Suppressor macrophage treated with lipopolysaccharide for 4 hours (primary cell): ENCODE results near the gene ALG1L2.
"Not testable (repeated sequence)": the region's sequence is repeated elsewhere in the genome, so short reads cannot be mapped to it uniquely, and the experiment has no call there.

Source experiments
- DNase-seq: peaks from one replicate; pipeline ENCODE4 v3.0.0-alpha.2; 2020

ALG1L2 gene

DNA sequence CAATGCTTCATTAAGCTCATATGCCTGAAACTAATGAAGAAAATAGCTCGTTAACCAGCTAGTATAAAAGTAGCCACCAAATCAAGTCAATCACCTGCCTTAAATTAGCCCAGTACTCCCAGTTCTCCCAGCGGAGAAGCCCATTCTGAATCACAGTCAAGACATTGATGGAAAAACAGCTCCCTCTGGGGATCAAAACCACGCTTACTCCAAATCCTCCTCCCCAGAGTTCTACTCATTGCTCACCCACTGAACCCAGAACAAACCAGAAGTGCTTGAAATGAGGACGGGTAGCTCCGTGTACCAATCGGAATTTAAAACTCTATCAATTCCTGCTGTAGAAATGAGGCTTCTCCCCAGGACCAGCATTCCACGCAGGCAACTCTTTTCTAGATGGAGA is 54.7 kb downstream of the ALG1L2 start:
- not testable (repeated sequence) for DNase-seq

DNA sequence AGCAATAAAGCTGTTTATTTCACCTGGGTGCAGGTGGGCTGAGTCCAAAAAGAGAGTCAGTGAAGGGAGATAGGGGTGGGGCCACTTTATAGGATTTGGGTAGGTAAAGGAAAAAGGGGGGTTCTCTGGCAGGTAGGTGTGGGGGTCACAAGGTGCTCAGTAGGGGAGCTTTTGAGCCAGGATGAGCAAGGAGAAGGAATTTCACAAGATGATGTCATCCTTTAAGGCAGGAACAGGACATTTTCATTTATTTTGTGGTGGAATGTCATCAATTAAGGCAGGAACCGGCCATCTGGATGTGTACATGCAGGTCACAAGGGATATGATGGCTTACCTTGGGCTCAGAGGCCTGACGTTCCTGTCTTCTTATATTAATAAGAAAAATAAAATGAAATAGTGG is 56.1 kb downstream of the ALG1L2 start:
- DNase-seq = not testable (repeated sequence)

DNA sequence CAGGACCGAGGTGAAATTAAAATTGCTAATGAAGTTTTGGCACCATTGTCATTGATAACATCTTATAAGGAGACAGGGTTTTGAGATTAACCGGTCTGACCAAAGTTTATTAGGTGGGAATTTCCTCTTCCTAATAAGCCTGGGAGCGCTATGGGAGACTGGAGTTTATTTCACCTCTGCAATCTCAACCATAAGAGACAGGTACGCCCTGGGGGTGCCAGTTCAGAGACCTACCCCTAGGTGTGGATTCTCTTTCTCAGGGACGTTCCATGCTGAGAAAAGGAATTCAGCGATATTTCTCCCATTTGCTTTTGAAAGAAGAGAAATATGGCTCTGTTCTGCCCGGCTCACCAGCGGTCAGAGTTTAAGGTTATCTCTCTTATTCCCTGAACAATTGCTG is 57.4 kb downstream of the ALG1L2 start:
- not testable (repeated sequence) for DNase-seq

DNA sequence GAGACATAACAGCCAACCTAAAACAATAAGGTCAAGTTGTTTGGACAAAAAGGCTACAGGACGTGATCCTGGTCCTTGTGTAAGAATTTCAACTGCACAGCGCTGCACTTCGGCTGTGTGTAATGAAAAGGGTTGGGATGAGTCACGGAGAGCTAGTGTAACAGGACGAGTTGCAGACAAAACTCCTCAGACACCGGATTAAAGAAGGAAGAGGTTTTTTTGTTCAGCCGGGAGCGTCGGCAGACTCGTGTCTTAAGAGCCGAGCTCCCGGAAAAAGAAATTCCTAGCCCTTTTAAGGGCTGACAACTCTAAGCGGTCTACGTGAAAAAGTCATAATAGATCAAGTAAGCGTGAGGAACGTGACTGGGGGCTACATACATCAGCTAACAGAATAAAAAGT is 59.1 kb downstream of the ALG1L2 start:
- not testable (repeated sequence) for DNase-seq

DNA sequence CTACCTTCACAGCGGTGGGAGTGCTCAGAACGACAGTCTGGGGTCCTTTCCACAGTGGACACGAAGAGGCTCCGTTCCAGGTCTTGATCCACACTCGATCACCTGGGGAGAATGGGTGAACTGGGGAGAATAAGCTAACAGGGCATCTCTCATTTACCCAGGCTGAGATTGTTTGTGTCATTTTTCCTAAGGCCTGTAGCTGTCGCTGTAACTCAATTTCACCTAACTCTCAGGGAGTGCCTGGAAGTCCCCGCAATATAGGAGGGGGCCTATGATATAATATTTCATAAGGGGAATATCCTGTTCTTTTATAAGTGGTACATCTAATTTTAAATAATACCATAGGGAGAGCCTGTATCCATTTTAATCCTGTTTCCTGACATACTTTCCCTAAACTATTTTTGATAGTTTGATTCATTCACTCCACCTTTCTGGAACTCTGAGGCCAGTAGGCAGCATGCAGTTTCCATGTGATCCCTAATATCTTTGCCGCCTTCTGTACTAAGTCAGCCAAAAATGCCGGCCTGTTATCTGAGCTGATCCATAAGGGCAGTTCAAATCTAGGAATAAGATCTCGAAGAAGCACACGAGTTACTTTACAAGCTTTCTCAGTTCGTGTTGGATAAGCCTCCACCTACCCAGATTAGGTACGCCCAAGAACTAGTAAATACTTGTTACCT is 62.2 kb downstream of the ALG1L2 start:
- DNase-seq = not testable (repeated sequence)

DNA sequence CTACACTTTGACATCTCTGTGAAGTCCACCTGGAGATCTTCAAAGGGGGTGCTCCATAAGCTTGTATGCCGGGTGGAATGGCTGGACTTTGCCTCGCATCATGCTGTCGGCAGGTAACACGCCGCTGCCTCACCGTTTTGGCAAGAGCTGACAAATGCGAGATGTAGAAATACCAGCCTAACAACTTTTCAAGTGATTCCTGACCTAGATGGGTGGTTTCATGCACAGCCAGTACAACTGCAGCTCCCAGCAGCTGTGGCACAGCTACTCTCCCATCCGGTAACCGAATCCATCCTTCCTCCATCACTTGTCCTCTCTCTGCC is 62.7 kb downstream of the ALG1L2 start:
- DNase-seq = not testable (repeated sequence)

DNA sequence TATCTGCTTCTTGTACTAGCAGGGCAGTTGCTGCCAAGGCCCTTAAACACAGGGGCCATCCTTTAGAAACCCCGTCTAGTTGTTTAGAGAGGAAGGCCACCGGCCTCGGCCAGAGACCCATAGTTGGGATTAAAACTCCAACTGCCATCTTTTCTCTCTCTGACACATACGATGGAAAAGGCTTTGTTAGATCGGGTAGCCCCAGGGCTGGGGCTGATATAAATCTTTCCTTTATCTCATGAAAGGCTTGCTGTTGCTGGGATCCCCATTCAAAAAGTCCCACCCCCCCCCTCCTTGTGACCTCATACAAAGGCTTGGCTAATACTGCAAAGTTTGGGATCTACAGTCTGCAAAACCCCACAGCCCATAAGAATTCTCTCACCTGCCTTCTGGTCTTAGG is 63.8 kb downstream of the ALG1L2 start:
- not testable (repeated sequence) for DNase-seq

DNA sequence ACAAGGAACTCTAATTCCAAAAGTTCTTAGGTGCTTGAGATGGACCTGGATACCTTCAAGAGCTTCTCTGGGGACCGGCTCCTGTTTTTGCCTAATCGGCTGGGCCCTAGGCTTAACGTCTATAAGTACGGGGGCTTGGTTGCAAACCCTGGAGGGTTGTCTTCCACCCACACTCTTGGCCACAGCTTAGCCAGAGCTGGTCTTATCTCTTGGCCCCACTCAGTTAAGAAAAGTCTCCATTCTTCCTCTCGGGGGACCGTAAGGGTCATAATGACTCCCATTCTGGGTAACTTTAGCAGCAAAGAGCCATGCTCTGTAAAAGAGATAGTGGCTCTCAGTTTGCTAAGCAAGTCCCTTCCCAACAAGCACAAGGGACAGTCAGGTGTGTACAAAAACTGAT is 64.8 kb downstream of the ALG1L2 start:
- not testable (repeated sequence) for DNase-seq
